CD4-positive, alpha-beta T cell treated with Interleukin-12 subunit alpha and Interleukin-12 subunit beta, for 1 hour (primary cell): ENCODE results near the gene SLC7A6.

Source experiments
- DNase-seq: peaks from one replicate; pipeline ENCODE4 v3.0.0-alpha.2; 2020

Gene SLC7A6

GRCh38 chr16:68348639-68349445 is 84.5 kb downstream of the SLC7A6 start:
- DNase-seq = no peak

- no peak for DNase-seq
These were observed 85.6 kb downstream of the SLC7A6 start for GRCh38 chr16:68349838-68350410.

- DNase-seq = no peak
These were observed 86.6 kb downstream of the SLC7A6 start for GRCh38 chr16:68350813-68351350.
